Cardiac fibroblast (primary cell): Measurements from ENCODE around the gene DUS2.
A peak's percentile ranks its signal among the peaks of the same experiment; 100 is the strongest.

Experiments used
- DNase-seq, 2 donors: peaks; one replicate each; pipeline versions ENCODE4 v3.0.0 to v3.0.0-alpha.2; 2010; ENCODE audit warnings: low read depth in 2 of 2
- H3K4me3 ChIP-seq, 2 donors: replicated peaks in 1 of 2; 1 replicate in 1 of 2; 2 replicates in 1 of 2; pipeline ENCODE4 v1.5.1; 2011; ENCODE audit warnings: low read depth in 2 of 2, low read length in 2 of 2, mild to moderate bottlenecking in 2 of 2, moderate library complexity in 1 of 2
- CTCF ChIP-seq: IDR thresholded peaks from one replicate; pipeline ENCODE4 v1.5.1; 2011; ENCODE audit warnings: low read depth, mild to moderate bottlenecking, low read length, inconsistent platforms

DUS2 gene

GRCh38 chr16:68082629-68083238, 59.6 kb downstream of the DUS2 start:
- no peak for DNase-seq
- no peak for TF ChIP-seq CTCF
- H3K4me3 ChIP-seq, result no peak overlapping the region

GRCh38 chr16:68083239-68083781, 60.2 kb downstream of the DUS2 start:
- no peak overlapping the region for H3K4me3 ChIP-seq
- DNase-seq, result no peak
- no peak for TF ChIP-seq CTCF

GRCh38 chr16:68083861-68084503, 60.9 kb downstream of the DUS2 start:
- DNase-seq, result peak; percentile 37 to 58
- TF ChIP-seq CTCF, result no peak

GRCh38 chr16:68084504-68085258, 61.6 kb downstream of the DUS2 start:
- DNase-seq, result peak; percentile 59 to 71
- TF ChIP-seq CTCF, result no peak
- peak overlapping the region; percentile 35 to 47 for H3K4me3 ChIP-seq

More at GRCh38 chr16:68083861-68084503, 60.9 kb downstream of the DUS2 start:
- H3K4me3 ChIP-seq, result peak overlapping the region; percentile 35 to 47

GRCh38 chr16:68085259-68086071, 62.4 kb downstream of the DUS2 start, which contains the start of gene NFATC3:
Gene NFATC3, plus strand, starts transcription at chr16:68085370. Its CDS starts 312 bp downstream, at chr16:68085682.
- peak; percentile 96 to 98 for DNase-seq
- H3K4me3 ChIP-seq, result peak within 1 kb of the TSS; percentile 80 to 89
- no peak for TF ChIP-seq CTCF

- peak in 1 of 2 donors; percentile 61 for DNase-seq
Observed at GRCh38 chr16:68086336-68086841, 63.3 kb downstream of the DUS2 start.

More at GRCh38 chr16:68086336-68086841, 63.3 kb downstream of the DUS2 start:
- peak overlapping the region; percentile 80 to 89 for H3K4me3 ChIP-seq
- no peak for TF ChIP-seq CTCF
